ENCODE results near the gene ACOT7. TPM values are rescaled to one million over a fixed set of nuclear protein-coding genes. Genes with fewer than 3 reads are reported as not detected.

The ACOT7 gene
- total RNA-seq, 2 experiments from 2014 or later: 5.3 to 5.4 TPM

- Histone ChIP-seq H3K36me3 (ENCODE audit: insufficient read depth, low read length) (no peaks in the 10 kb centered on the region), H3K4me1 (ENCODE audit: insufficient read depth, low read length) (peaks cover 18% of the 10 kb centered on the region), H3K9me3 (ENCODE audit: control insufficient read depth in 1 of 2, insufficient read depth in 1 of 2, low read length in 2 of 2) (no peaks in the 10 kb centered on the region), H3K4me3 (ENCODE audit: low read length) (peak within 1 kb of the TSS; percentile 46), H3K27ac (ENCODE audit: low read depth in 1 of 2, low read length in 2 of 2) (no peak within 1 kb of the TSS), H3K27me3 (ENCODE audit: control insufficient read depth in 1 of 2, insufficient read depth in 2 of 2, low read length in 2 of 2) (peaks cover 12 to 13% of the 10 kb centered on the region in 2 experiments)
- H3K9me3 Mint-ChIP-seq: no peaks in the 10 kb centered on the region
- H3K27me3 Mint-ChIP-seq: peaks cover 11% of the 10 kb centered on the region
- TF ChIP-seq CTCF (IDR thresholded peaks at IDR 0.05): no peak
- peak within 1 kb of the TSS; percentile 80 for H3K4me3 Mint-ChIP-seq
- ChIA-PET POLR2A (no interaction called here), CTCF (interaction anchor here (2.9 kb wide), 1 partner anchor 16 kb away, joined by 7 read pairs; no protein-coding TSS in a partner anchor)
- H3K4me1 Mint-ChIP-seq (ENCODE audit: low read depth): peaks cover 4% of the 10 kb centered on the region
- ATAC-seq (ENCODE audit: poor library complexity) (peak; percentile 63), DNase-seq (peak in 8 of 14 experiments; percentile 17 to 76 (median 45))
- H3K27ac Mint-ChIP-seq: no peak within 1 kb of the TSS
- no peaks in the 10 kb centered on the region for H3K36me3 Mint-ChIP-seq (ENCODE audit: low read depth)
- intact Hi-C loops (cut with DNase I, micrococcal nuclease): no loop called here
Measured at GRCh38 chr1:6260961-6261614, 132.5 kb downstream of the ACOT7 start, which contains the start of gene GPR153. GPR153 (minus strand) TSS chr1:6261098; CDS start chr1:6254905, 6,193 bp downstream.

- POLR2A ChIA-PET: no interaction called here
- peaks cover 4% of the 10 kb centered on the region for H3K4me1 Mint-ChIP-seq (ENCODE audit: low read depth)
- H3K27me3 ChIP-seq (ENCODE audit: control insufficient read depth in 1 of 2, insufficient read depth in 2 of 2, low read length in 2 of 2): peaks cover 12 to 13% of the 10 kb centered on the region in 2 experiments
- H3K4me3 ChIP-seq (ENCODE audit: low read length): peak overlapping the region; percentile 46
- peak; percentile 22 for ATAC-seq (ENCODE audit: poor library complexity)
- H3K4me1 ChIP-seq (ENCODE audit: insufficient read depth, low read length): peaks cover 18% of the 10 kb centered on the region
- CTCF ChIA-PET: interaction anchor here (2.9 kb wide), 1 partner anchor 16 kb away, joined by 7 read pairs; no protein-coding TSS in a partner anchor
- H3K27me3 Mint-ChIP-seq: peaks cover 11% of the 10 kb centered on the region
- no peaks in the 10 kb centered on the region for H3K36me3 Mint-ChIP-seq (ENCODE audit: low read depth)
- intact Hi-C loops (cut with DNase I, micrococcal nuclease): no loop called here
- no peak overlapping the region for H3K27ac ChIP-seq (ENCODE audit: low read depth in 1 of 2, low read length in 2 of 2)
- DNase-seq: peak in 3 of 14 experiments; percentile 13 to 59 (median 39)
- H3K9me3 ChIP-seq (ENCODE audit: control insufficient read depth in 1 of 2, insufficient read depth in 1 of 2, low read length in 2 of 2): no peaks in the 10 kb centered on the region
- no peak for TF ChIP-seq CTCF (IDR thresholded peaks at IDR 0.05)
- no peaks in the 10 kb centered on the region for H3K36me3 ChIP-seq (ENCODE audit: insufficient read depth, low read length)
- H3K9me3 Mint-ChIP-seq: no peaks in the 10 kb centered on the region
- no peak overlapping the region for H3K27ac Mint-ChIP-seq
- no peak overlapping the region for H3K4me3 Mint-ChIP-seq
Measured at GRCh38 chr1:6260433-6260934, 133.1 kb downstream of the ACOT7 start.

GRCh38 chr1:6259491-6260362 is 133.8 kb downstream of the ACOT7 start:
- H3K36me3 Mint-ChIP-seq (ENCODE audit: low read depth): no peaks in the 10 kb centered on the region
- Histone ChIP-seq H3K4me1 (ENCODE audit: insufficient read depth, low read length) (peaks cover 18% of the 10 kb centered on the region), H3K9me3 (ENCODE audit: control insufficient read depth in 1 of 2, insufficient read depth in 1 of 2, low read length in 2 of 2) (no peaks in the 10 kb centered on the region), H3K27me3 (ENCODE audit: control insufficient read depth in 1 of 2, insufficient read depth in 2 of 2, low read length in 2 of 2) (peaks cover 12 to 13% of the 10 kb centered on the region in 2 experiments), H3K4me3 (ENCODE audit: low read length) (peak overlapping the region; percentile 46), H3K36me3 (ENCODE audit: insufficient read depth, low read length) (no peaks in the 10 kb centered on the region), H3K27ac (ENCODE audit: low read depth in 1 of 2, low read length in 2 of 2) (no peak overlapping the region)
- intact Hi-C loops (cut with DNase I, micrococcal nuclease): no loop called here
- peak; percentile 70 for ATAC-seq (ENCODE audit: poor library complexity)
- H3K4me3 Mint-ChIP-seq: peak overlapping the region; percentile 77
- peaks cover 4% of the 10 kb centered on the region for H3K4me1 Mint-ChIP-seq (ENCODE audit: low read depth)
- no peak for TF ChIP-seq CTCF (IDR thresholded peaks at IDR 0.05)
- CTCF ChIA-PET: interaction anchor here (2.9 kb wide), 1 partner anchor 15 kb away, joined by 7 read pairs; no protein-coding TSS in a partner anchor
- peaks cover 11% of the 10 kb centered on the region for H3K27me3 Mint-ChIP-seq
- POLR2A ChIA-PET: interaction anchor here (0.7 kb wide), 1 partner anchor 135 kb away, joined by 3 read pairs; no protein-coding TSS in a partner anchor
- H3K27ac Mint-ChIP-seq: no peak overlapping the region
- no peaks in the 10 kb centered on the region for H3K9me3 Mint-ChIP-seq
- peak; percentile 45 to 90 (median 67) for DNase-seq

All from CD4-positive, alpha-beta T cell (primary cell).